NAMALWA (cell line): ENCODE measurements around the gene OR2AT4.
A peak's percentile ranks its signal among the peaks of the same experiment; 100 is the strongest.
"Not testable (repeated sequence)": the region's sequence is repeated elsewhere in the genome, so short reads cannot be mapped to it uniquely, and the experiment has no call there.

Experiments
- DNase-seq: peaks from one replicate; pipeline ENCODE4 v3.0.0-alpha.2; 2015; ENCODE audit warnings: low spot score

The OR2AT4 gene

GRCh38 chr11:75068559-75068958 is 28.1 kb downstream of the OR2AT4 start:
- no peak for DNase-seq

GRCh38 chr11:75066061-75066460 is 30.6 kb downstream of the OR2AT4 start:
- no peak for DNase-seq

DNA sequence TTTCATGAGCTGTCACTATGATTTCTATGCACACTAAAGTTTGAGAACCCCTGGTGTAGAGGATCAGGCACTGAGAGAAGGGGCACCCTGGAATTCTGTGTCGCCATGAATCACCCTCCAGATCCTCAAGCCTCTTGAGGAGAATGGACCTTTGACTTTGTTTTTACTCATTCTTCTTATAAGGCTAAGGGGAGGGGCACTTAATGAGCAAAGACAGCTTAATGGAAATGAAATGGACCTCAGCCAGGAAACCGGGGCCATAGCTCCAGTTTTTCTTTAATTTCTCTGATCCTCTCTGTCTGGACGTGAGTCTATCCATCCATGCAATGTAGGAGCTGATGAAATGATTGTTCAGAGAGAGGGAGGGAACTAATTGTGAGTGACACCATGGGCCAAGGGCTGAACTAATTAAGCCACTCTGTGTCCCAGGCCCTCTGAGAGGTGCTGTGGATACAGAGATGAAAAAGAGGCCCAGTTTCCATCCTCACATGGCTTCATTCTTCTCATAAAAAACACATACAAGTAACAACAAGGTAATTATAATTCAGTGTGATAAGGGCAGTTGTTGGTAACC is 32.8 kb downstream of the OR2AT4 start:
- DNase-seq = no peak

DNA sequence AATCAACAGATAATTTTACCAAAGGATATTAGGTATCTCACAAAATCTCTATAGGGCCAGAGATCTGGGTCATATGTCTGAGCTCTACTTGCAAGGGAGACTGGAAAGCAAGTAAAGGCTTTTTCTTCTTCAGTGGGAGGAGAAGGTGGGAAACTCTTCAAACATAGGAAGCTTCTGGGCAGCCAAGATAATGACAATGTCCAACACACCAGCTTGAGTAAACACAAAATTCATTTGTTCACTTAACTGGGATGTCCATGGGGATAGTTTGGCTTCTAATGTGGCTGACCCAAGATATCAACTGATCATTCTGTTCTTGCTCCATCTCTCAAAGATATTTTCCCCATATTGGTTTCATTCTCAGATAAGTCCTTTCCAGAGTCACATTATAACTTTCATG is 37.4 kb downstream of the OR2AT4 start:
- DNase-seq = no peak

GRCh38 chr11:75056814-75057213 is 39.9 kb downstream of the OR2AT4 start:
- DNase-seq = no peak

DNA sequence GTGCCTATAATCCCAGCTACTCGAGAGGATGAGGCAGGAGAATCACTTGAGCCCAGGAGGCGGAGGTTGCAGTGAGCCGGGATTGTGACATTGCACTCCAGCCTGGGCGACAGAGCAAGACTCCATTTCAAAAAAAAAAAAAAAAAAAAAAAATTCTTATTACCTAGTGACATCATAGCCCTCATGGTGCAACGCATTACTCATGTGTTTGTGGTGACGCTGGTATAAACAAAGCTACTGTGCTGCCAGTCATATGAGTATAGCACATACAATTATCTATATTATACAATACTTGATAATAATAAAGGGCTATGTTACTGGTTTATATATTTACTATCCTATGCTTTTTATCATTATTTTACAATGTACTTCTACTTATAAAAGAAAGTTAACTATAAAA is 41.2 kb downstream of the OR2AT4 start:
- DNase-seq = no peak

- DNase-seq = no peak
Measured at GRCh38 chr11:75052457-75052856, 44.2 kb downstream of the OR2AT4 start.

GRCh38 chr11:75051043-75051442 is 45.6 kb downstream of the OR2AT4 start:
- DNase-seq = no peak

GRCh38 chr11:75050516-75050915 is 46.2 kb downstream of the OR2AT4 start:
- DNase-seq = no peak

GRCh38 chr11:75049501-75050266 is 47.0 kb downstream of the OR2AT4 start:
- DNase-seq = peak; percentile 22

GRCh38 chr11:75047191-75047590 is 49.5 kb downstream of the OR2AT4 start:
- no peak for DNase-seq

GRCh38 chr11:75046668-75047067 is 50.0 kb downstream of the OR2AT4 start:
- DNase-seq = not testable (repeated sequence)

DNA sequence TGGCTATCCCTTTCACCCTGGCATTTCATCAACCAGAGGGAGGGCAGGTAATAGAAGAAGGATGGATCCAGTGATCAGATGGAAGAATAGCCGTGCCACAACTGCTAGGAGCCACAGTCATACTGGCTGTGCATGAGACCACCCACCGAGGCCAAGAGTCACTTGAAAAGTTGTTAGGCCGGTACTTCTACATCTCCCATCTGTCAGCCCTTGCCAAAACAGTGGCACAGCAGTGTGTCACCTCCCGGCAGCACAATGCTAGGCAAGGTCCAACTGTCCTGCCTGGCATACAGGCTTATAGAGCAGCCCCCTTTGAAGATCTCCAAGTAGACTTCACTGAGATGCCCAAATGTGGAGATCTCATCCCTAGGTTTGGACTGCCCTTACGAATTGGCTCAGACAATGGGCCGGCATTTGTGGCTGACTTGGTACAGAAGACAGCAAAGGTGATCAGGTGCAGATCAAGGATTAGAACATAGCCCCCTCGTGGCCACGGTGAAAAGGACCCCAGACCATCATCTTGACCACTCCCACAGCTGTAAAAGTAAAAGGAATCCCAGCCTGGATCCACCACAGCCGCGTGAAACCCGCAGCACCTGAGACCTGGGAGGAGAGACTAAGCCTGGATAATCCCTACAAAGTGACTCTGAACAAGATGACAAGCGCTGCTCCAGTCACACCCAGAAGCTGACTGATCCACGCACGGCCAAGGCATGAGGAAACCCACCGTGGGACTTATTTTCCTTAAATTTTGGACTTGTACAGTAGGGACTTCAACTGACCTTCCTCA is 52.1 kb downstream of the OR2AT4 start:
- not testable (repeated sequence) for DNase-seq

DNA sequence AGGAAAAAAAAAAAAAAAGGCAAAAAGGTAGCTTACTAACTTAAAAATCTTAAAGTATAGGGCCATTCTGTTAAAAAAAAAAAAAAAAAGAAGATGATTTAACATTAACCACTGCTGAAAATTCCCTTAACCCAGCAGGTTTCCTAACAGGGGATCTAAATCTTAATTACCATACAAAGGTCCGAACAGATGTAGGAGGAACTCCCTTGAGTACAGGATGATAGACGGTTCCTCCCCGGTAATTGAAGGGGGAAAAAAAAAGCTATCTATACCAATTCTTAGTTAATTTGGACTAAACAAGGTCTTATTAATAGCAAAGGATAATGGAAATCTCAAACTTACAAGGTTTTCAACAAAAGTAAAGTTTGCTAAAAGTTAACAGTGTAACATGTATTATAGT is 54.9 kb downstream of the OR2AT4 start:
- not testable (repeated sequence) for DNase-seq

- no peak for DNase-seq
Measured at GRCh38 chr11:75041263-75041662, 55.4 kb downstream of the OR2AT4 start.

DNA sequence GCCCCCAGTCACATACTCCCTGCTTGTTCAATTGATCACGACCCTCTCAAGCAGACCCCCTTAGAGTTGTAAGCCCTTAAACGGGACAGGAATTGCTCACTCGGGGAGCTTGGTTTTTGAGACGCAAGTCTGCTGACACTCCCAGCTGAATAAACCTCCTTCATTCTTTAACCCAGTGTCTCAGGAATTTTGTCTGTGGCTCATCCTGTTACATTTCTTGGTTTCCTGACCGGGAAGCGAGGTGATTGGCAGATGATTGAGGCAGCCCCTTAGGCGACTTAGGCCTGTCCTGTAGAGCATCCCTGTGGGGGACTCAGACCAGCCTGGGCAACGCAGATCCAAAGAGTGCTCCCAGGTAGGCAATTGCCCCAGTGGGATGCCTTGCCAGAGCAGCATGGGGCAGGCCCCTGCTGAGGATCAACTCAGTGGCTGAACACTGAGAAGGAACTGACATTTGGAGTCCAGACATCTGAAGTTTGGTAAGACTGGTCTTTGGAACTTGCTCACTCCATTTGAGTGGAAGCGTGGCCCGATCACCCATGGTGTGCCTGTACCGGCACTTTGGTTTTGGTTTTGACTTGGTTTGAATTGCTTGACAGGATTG is 56.4 kb downstream of the OR2AT4 start:
- DNase-seq = no peak

GRCh38 chr11:75035911-75036565 is 60.6 kb downstream of the OR2AT4 start:
- no peak for DNase-seq

DNA sequence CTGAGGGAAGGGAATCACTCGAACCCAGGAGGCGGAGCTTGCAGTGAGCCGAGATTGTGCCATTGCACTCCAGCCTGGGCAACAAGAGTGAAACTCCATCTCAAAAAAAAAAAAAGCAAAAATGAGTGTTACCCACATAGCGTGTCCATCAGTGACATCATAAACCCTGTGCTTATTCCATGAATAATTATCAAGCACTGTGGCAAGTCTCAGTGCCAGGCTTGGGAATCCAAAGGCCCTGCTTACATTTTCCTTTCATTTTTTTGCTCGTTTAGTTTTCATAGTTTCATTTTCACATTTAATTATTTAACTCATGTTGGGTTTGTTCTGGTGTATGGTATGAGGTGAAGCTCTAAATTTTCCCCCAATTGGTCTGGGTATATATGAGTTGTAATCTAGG is 61.4 kb downstream of the OR2AT4 start:
- no peak for DNase-seq

- DNase-seq = no peak
Measured at GRCh38 chr11:75033916-75034315, 62.8 kb downstream of the OR2AT4 start.

DNA sequence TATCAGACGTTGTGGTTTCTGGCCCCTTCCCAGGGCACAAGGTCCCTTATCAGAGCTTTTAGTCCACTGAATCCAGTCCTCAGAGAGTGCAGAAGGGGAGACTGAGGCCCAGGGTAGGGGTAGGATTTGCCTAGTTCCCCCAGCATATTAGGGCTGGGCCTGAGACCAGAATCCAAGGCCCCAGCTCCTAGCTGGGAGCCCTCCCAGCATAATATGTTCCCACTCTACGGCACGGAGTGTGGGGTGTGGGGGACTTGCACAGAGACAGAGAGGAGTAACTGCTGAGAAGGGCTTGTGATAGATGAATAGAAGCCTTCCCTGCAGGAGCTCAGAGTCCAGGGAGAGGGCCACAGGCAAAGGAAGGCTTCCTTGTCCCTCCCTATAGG is 64.1 kb downstream of the OR2AT4 start:
- no peak for DNase-seq

- DNase-seq = peak; percentile 62
Measured at GRCh38 chr11:75031771-75032549, 64.7 kb downstream of the OR2AT4 start.
